AG09309 (cell line): ENCODE results near the gene C12orf75.
"Not testable (repeated sequence)": the region's sequence is repeated elsewhere in the genome, so short reads cannot be mapped to it uniquely, and the experiment has no call there.

Source experiments
- DNase-seq: peaks from one replicate; pipeline ENCODE4 v3.0.0-alpha.2; 2010; ENCODE audit warnings: low read depth
- H3K4me3 ChIP-seq: 2 replicates; pipeline ENCODE4 v1.5.1; 2011; ENCODE audit warnings: mild to moderate bottlenecking, low read depth, low read length, moderate library complexity; ENCODE audit not compliant: control insufficient read depth
- CTCF ChIP-seq: IDR thresholded peaks from 2 replicates; pipeline ENCODE4 v1.5.1; 2011; ENCODE audit warnings: mild to moderate bottlenecking, low read depth, low read length, inconsistent platforms; ENCODE audit not compliant: insufficient read depth, control insufficient read depth; ENCODE audit errors: missing control alignments

C12orf75 gene

GRCh38 chr12:105296116-105297089, 34.1 kb upstream of the C12orf75 start:
- no peak overlapping the region for H3K4me3 ChIP-seq
- TF ChIP-seq CTCF: no peak
- no peak for DNase-seq

- H3K4me3 ChIP-seq: no peak overlapping the region
- TF ChIP-seq CTCF: no peak
- no peak for DNase-seq
Observed at GRCh38 chr12:105300883-105301282, 29.6 kb upstream of the C12orf75 start.

GRCh38 chr12:105301696-105302095, 28.8 kb upstream of the C12orf75 start:
- DNase-seq: no peak
- no peak for TF ChIP-seq CTCF
- H3K4me3 ChIP-seq: no peak overlapping the region

- not testable (repeated sequence) for H3K4me3 ChIP-seq, DNase-seq
Observed at GRCh38 chr12:105302986-105303385, 27.5 kb upstream of the C12orf75 start.

GRCh38 chr12:105304626-105305025, 25.9 kb upstream of the C12orf75 start:
- DNase-seq, H3K4me3 ChIP-seq: not testable (repeated sequence)

- not testable (repeated sequence) for DNase-seq, H3K4me3 ChIP-seq
Observed at GRCh38 chr12:105307601-105308314, 22.7 kb upstream of the C12orf75 start.

- not testable (repeated sequence) for H3K4me3 ChIP-seq, DNase-seq
Observed at GRCh38 chr12:105308839-105309238, 21.7 kb upstream of the C12orf75 start.

- H3K4me3 ChIP-seq, DNase-seq: not testable (repeated sequence)
Observed at GRCh38 chr12:105309384-105309783, 21.1 kb upstream of the C12orf75 start.

- H3K4me3 ChIP-seq, DNase-seq: not testable (repeated sequence)
Observed at GRCh38 chr12:105310476-105311085, 19.9 kb upstream of the C12orf75 start.

- H3K4me3 ChIP-seq, DNase-seq: not testable (repeated sequence)
Observed at GRCh38 chr12:105311936-105312335, 18.6 kb upstream of the C12orf75 start.

GRCh38 chr12:105313755-105314154, 16.7 kb upstream of the C12orf75 start:
- not testable (repeated sequence) for H3K4me3 ChIP-seq, DNase-seq
